ENCODE data around the gene ELF2. TPM values are rescaled to one million over a fixed set of nuclear protein-coding genes. Genes with fewer than 3 reads are reported as not detected.

The ELF2 gene
- polyA plus RNA-seq, 1 donor from 2014 or later: 105 TPM

DNA sequence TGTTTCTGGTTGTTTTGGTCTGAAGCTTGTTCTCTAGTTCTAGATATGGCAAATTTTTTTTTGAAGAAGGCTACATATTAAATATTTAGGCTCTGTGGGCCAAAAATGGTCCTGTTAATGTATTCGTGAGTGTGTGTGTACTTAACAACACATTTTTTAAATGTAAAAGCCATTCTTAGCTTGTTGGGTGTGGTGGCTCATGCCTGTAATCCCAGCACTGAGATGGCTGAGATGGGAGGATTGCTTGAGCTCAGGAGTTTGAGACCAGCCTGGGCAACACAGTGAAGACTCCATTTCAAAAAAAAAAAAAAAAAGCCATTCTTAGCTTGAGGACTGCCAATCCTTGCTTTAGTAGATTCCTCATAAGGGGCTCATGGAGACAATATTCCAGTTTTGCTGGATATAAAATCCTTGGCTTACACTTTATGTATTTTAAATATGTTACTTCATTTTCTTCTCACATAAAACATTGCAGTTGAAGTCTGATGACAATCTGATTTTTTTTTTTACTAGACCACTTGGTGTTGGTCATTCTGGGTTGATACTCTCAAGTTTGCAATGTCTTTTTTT, 138.1 kb downstream of the ELF2 start:
- H3K4me2 ChIP-seq (ENCODE audit: low read length): no peak overlapping the region
- no peaks in the 10 kb centered on the region for H3F3A ChIP-seq (ENCODE audit: insufficient read depth, low read length, poor library complexity, severe bottlenecking)
- no peaks in the 10 kb centered on the region for H3K9me3 ChIP-seq (ENCODE audit: low read length)
- no peaks in the 10 kb centered on the region for H3K9me2 ChIP-seq (ENCODE audit: insufficient read depth, low read length)
- H3K27ac ChIP-seq (ENCODE audit: low read length): no peak overlapping the region
- H3K36me3 ChIP-seq (ENCODE audit: insufficient read depth, low read length): no peaks in the 10 kb centered on the region
- no peaks in the 10 kb centered on the region for H3K27me3 ChIP-seq (ENCODE audit: insufficient read depth, low read depth, low read length)
- no peak for TF ChIP-seq EP300 (conservative IDR thresholded peaks at IDR 0.05; ENCODE audit: poor library complexity, severe bottlenecking)
- TF ChIP-seq RAD21 (conservative IDR thresholded peaks at IDR 0.05): no peak
- TF ChIP-seq, protein P1, sequence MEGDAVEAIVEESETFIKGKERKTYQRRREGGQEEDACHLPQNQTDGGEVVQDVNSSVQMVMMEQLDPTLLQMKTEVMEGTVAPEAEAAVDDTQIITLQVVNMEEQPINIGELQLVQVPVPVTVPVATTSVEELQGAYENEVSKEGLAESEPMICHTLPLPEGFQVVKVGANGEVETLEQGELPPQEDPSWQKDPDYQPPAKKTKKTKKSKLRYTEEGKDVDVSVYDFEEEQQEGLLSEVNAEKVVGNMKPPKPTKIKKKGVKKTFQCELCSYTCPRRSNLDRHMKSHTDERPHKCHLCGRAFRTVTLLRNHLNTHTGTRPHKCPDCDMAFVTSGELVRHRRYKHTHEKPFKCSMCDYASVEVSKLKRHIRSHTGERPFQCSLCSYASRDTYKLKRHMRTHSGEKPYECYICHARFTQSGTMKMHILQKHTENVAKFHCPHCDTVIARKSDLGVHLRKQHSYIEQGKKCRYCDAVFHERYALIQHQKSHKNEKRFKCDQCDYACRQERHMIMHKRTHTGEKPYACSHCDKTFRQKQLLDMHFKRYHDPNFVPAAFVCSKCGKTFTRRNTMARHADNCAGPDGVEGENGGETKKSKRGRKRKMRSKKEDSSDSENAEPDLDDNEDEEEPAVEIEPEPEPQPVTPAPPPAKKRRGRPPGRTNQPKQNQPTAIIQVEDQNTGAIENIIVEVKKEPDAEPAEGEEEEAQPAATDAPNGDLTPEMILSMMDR (IDR thresholded peaks at IDR 0.05; ENCODE audit: poor library complexity, severe bottlenecking): no peak
- no peak for TF ChIP-seq MXI1 (conservative IDR thresholded peaks at IDR 0.05; ENCODE audit: poor library complexity, severe bottlenecking)
- TF ChIP-seq, protein P2, sequence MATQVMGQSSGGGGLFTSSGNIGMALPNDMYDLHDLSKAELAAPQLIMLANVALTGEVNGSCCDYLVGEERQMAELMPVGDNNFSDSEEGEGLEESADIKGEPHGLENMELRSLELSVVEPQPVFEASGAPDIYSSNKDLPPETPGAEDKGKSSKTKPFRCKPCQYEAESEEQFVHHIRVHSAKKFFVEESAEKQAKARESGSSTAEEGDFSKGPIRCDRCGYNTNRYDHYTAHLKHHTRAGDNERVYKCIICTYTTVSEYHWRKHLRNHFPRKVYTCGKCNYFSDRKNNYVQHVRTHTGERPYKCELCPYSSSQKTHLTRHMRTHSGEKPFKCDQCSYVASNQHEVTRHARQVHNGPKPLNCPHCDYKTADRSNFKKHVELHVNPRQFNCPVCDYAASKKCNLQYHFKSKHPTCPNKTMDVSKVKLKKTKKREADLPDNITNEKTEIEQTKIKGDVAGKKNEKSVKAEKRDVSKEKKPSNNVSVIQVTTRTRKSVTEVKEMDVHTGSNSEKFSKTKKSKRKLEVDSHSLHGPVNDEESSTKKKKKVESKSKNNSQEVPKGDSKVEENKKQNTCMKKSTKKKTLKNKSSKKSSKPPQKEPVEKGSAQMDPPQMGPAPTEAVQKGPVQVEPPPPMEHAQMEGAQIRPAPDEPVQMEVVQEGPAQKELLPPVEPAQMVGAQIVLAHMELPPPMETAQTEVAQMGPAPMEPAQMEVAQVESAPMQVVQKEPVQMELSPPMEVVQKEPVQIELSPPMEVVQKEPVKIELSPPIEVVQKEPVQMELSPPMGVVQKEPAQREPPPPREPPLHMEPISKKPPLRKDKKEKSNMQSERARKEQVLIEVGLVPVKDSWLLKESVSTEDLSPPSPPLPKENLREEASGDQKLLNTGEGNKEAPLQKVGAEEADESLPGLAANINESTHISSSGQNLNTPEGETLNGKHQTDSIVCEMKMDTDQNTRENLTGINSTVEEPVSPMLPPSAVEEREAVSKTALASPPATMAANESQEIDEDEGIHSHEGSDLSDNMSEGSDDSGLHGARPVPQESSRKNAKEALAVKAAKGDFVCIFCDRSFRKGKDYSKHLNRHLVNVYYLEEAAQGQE (IDR thresholded peaks at IDR 0.05; ENCODE audit: borderline replicate concordance): no peak
- H3K79me2 ChIP-seq (replicated peaks; ENCODE audit: insufficient read depth, low read length): peaks cover 8% of the 10 kb centered on the region
- no peak overlapping the region for H3K4me3 ChIP-seq (ENCODE audit: low read length)
- H2AFZ ChIP-seq (ENCODE audit: low read depth, low read length): no peak overlapping the region
- no peak overlapping the region for H3K9ac ChIP-seq (ENCODE audit: low read length)
- H4K20me1 ChIP-seq (ENCODE audit: insufficient read depth): no peaks in the 10 kb centered on the region

GRCh38 chr4:139036885-139037284, 140.1 kb downstream of the ELF2 start:
- Histone ChIP-seq H3K27me3 (ENCODE audit: insufficient read depth, low read depth, low read length) (no peaks in the 10 kb centered on the region), H3K4me3 (ENCODE audit: low read length) (no peak overlapping the region), H3K4me2 (ENCODE audit: low read length) (no peak overlapping the region), H3K27ac (ENCODE audit: low read length) (no peak overlapping the region), H3K9ac (ENCODE audit: low read length) (no peak overlapping the region), H2AFZ (ENCODE audit: low read depth, low read length) (no peak overlapping the region), H3K36me3 (ENCODE audit: insufficient read depth, low read length) (no peaks in the 10 kb centered on the region), H3F3A (ENCODE audit: insufficient read depth, low read length, poor library complexity, severe bottlenecking) (no peaks in the 10 kb centered on the region), H4K20me1 (ENCODE audit: insufficient read depth) (no peaks in the 10 kb centered on the region), H3K9me3 (ENCODE audit: low read length) (no peaks in the 10 kb centered on the region), H3K9me2 (ENCODE audit: insufficient read depth, low read length) (no peaks in the 10 kb centered on the region), H3K79me2 (replicated peaks; ENCODE audit: insufficient read depth, low read length) (peaks cover 8% of the 10 kb centered on the region)
- TF ChIP-seq TAF1 (IDR thresholded peaks at IDR 0.05; ENCODE audit: low read depth) (no peak), POLR2AphosphoS5 (IDR thresholded peaks at IDR 0.05) (no peak), SMC3 (conservative IDR thresholded peaks at IDR 0.05; ENCODE audit: poor library complexity) (no peak), RAD21 (conservative IDR thresholded peaks at IDR 0.05) (no peak), EZH2 (IDR thresholded peaks at IDR 0.05; ENCODE audit: borderline replicate concordance, insufficient read depth, low read length, poor library complexity, severe bottlenecking) (no peak), MXI1 (conservative IDR thresholded peaks at IDR 0.05; ENCODE audit: poor library complexity, severe bottlenecking) (no peak)
- TF ChIP-seq, protein P1 (IDR thresholded peaks at IDR 0.05; ENCODE audit: poor library complexity, severe bottlenecking): no peak
- TF ChIP-seq, protein P2 (IDR thresholded peaks at IDR 0.05; ENCODE audit: borderline replicate concordance): no peak

Data from neural cell (in vitro differentiated cells).